H1 (cell line): ENCODE results near the gene POLR1D.

Experiments
- EZH2 ChIP-seq: fragments of 200-600 bp; sonication (generic); IDR thresholded peaks from 2 replicates; pipeline ENCODE4 v1.7.1; 2012; ENCODE audit warnings: low read depth, mild to moderate bottlenecking, moderate library complexity, low read length, inconsistent platforms; ENCODE audit not compliant: severe bottlenecking
- PHF8 ChIP-seq: fragments of 200-600 bp; sonication (generic); conservative IDR thresholded peaks from 2 replicates; pipeline ENCODE4 v1.7.1; 2012; ENCODE audit warnings: low read depth, mild to moderate bottlenecking, inconsistent platforms, low read length, moderate library complexity
- POLR2AphosphoS5 ChIP-seq: IDR thresholded peaks from 2 replicates; pipeline ENCODE4 v1.6.1; 2011; ENCODE audit warnings: low read depth, low read length
- TF ChIP-seq, protein P1 (sequence below): IDR thresholded peaks from 2 replicates; pipeline ENCODE4 v1.6.1; 2011; ENCODE audit warnings: low read length, improper control_type of control experiment

DNA sequence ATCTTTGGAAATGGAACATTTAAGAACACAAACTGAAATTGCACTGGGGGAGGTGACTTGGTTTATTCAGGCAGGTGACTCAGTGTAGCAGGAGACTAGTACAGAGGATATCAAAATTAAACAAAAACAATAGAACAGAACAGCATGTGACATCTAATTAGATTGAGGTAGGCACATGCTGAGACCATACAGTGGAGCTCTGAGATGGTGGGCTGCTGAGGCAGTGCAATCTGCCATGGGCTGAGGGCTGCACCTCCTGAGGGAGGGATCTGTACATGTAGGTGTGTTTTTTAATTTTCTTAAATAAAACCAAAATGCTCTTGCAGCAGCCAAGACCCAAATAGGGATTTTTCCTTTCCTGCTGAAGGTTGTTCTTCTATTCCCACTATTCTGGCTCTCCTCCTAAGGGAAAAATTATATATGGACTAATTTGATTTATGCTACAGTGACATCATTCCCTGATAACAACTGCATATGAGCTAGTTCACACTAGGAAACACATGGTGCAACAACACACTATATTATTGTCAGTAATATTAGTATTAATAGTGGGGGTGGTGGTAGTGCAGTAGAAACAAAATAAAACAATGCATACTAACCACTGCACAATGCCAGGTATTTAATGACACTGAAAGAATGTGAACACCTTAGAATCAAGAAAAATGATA is 49.3 kb upstream of the POLR1D start:
- TF ChIP-seq POLR2AphosphoS5 (no peak), EZH2 (no peak), PHF8 (no peak)
- TF ChIP-seq, protein P1, sequence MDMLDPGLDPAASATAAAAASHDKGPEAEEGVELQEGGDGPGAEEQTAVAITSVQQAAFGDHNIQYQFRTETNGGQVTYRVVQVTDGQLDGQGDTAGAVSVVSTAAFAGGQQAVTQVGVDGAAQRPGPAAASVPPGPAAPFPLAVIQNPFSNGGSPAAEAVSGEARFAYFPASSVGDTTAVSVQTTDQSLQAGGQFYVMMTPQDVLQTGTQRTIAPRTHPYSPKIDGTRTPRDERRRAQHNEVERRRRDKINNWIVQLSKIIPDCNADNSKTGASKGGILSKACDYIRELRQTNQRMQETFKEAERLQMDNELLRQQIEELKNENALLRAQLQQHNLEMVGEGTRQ: no peak
